ENCODE data around the gene SOCS3. TPM values are rescaled to one million over a fixed set of nuclear protein-coding genes. Genes with fewer than 3 reads are reported as not detected.

The SOCS3 gene, protein sequence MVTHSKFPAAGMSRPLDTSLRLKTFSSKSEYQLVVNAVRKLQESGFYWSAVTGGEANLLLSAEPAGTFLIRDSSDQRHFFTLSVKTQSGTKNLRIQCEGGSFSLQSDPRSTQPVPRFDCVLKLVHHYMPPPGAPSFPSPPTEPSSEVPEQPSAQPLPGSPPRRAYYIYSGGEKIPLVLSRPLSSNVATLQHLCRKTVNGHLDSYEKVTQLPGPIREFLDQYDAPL
- total RNA-seq = 51.7 and 59.0 TPM in 2 replicates
- 33.3 and 45.5 TPM in 2 replicates for polyA plus RNA-seq

DNA sequence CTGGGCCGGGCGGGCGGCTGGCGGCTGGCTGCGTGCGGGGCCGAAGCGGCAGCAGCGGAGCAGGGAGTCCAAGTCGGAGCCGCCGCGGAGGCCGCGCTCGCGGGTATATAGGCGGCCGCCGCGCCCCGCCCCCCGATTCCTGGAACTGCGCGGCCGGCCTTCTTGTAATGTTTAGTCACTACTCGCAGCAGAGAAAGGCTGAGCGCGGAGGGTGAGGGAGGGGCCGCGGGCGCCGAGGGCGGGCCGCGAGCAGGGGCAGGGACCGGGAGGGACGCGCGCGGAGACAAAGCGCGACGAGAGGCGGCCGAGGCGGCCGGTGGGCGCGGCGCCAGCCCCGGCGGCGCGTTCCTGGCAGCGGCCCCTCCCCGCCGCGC, at the start of gene SOCS3:
Gene SOCS3, minus strand, starts transcription at position 81 of the 374 bp plus-strand sequence. CDS start 982 bp downstream, outside the sequence.
- peak; percentile 98 to 99 for DNase-seq (ENCODE audit: low read depth in 1 of 2, low spot score in 1 of 2)
- no peaks in the 10 kb centered on the region for H3K27me3 ChIP-seq
- H3K9me3 ChIP-seq (ENCODE audit: low read depth) = no peaks in the 10 kb centered on the region
- H3K36me3 ChIP-seq = no peaks in the 10 kb centered on the region
- H3K27ac ChIP-seq = peak within 1 kb of the TSS; percentile 97
- H3K4me3 ChIP-seq = peak within 1 kb of the TSS; percentile 86
- H3K4me1 ChIP-seq (ENCODE audit: low read depth) = peaks cover 51% of the 10 kb centered on the region
- TF ChIP-seq, protein P1, sequence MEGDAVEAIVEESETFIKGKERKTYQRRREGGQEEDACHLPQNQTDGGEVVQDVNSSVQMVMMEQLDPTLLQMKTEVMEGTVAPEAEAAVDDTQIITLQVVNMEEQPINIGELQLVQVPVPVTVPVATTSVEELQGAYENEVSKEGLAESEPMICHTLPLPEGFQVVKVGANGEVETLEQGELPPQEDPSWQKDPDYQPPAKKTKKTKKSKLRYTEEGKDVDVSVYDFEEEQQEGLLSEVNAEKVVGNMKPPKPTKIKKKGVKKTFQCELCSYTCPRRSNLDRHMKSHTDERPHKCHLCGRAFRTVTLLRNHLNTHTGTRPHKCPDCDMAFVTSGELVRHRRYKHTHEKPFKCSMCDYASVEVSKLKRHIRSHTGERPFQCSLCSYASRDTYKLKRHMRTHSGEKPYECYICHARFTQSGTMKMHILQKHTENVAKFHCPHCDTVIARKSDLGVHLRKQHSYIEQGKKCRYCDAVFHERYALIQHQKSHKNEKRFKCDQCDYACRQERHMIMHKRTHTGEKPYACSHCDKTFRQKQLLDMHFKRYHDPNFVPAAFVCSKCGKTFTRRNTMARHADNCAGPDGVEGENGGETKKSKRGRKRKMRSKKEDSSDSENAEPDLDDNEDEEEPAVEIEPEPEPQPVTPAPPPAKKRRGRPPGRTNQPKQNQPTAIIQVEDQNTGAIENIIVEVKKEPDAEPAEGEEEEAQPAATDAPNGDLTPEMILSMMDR (IDR thresholded peaks at IDR 0.05; ENCODE audit: low read depth, low read length) = no peak

DNA sequence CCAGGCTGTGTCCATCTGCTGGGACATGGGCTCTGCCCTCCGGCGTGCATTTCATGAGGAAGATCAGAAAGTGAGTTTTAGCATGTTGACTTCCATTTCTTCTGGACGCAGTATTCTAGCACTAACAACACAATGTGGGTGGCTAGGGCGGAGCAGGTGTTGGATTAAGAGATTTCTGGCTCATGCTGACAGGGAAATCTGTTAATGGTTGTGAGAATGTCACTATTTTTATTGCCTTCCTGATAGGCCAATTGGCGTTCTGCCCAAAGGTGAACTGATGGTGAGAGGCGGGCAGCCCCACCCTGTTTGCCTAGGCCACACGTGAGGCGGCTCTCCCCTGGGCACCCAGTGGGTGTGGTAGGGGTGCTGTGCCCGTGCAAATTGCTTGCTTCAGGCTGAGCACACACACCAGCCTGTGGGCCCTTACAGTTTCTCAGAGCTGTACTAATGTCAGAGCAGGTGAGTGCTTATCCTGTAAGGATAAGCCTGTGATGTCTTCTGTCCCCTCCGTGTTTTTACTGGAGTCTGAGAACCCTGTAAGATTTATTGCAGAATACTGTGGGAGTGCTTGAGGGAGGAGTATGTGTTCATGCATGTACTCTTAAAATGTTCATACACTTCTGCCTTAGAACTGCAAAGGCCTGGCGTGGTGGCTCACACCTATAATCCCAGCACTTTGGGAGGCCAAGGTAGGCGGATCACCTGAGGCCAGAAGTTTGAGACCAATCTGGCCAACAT, 49.5 kb upstream of the SOCS3 start:
- DNase-seq (ENCODE audit: low read depth in 1 of 2, low spot score in 1 of 2) = no peak
- Histone ChIP-seq H3K9me3 (ENCODE audit: low read depth) (no peaks in the 10 kb centered on the region), H3K27ac (peak overlapping the region; percentile 88), H3K4me3 (no peak overlapping the region), H3K4me1 (ENCODE audit: low read depth) (peaks cover 55% of the 10 kb centered on the region), H3K27me3 (no peaks in the 10 kb centered on the region), H3K36me3 (peaks cover 2% of the 10 kb centered on the region)
- TF ChIP-seq, protein P1 (IDR thresholded peaks at IDR 0.05; ENCODE audit: low read depth, low read length) = no peak

DNA sequence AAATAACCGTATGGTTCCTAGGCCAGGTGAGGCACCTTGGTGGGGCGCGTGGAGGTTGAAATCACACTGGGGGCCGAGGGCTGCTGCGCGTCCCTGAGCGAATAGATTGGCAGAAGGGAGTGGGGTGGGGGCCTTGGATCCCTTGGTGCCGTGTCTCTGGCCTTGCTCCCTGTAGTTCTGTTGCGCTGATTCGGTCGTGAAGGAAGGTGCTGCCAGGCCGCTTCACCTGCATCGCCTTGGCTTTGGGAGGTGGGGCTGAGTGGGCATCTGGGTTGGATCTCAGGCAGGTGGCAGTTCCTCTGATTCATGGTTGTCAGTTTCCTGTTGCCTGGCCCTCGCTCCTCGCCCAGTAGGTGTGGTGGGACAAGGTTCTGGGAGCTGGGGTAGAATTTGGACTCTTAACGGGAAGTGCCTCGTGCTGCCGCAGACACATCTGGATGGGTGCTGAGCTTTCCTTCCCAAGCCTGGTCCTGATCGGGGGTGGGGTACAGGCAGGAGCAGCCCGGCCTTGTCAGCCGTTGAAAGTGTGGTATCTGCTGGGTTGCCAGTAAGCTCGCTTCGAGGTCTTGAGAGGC, 48.7 kb upstream of the SOCS3 start:
- Histone ChIP-seq H3K27me3 (no peaks in the 10 kb centered on the region), H3K36me3 (peaks cover 5% of the 10 kb centered on the region), H3K4me3 (no peak overlapping the region), H3K9me3 (ENCODE audit: low read depth) (no peaks in the 10 kb centered on the region), H3K27ac (peak overlapping the region; percentile 88), H3K4me1 (ENCODE audit: low read depth) (peaks cover 48% of the 10 kb centered on the region)
- peak in 1 of 2 donors; percentile 19 for DNase-seq (ENCODE audit: low read depth in 1 of 2, low spot score in 1 of 2)
- TF ChIP-seq, protein P1 (IDR thresholded peaks at IDR 0.05; ENCODE audit: low read depth, low read length) = no peak

DNA sequence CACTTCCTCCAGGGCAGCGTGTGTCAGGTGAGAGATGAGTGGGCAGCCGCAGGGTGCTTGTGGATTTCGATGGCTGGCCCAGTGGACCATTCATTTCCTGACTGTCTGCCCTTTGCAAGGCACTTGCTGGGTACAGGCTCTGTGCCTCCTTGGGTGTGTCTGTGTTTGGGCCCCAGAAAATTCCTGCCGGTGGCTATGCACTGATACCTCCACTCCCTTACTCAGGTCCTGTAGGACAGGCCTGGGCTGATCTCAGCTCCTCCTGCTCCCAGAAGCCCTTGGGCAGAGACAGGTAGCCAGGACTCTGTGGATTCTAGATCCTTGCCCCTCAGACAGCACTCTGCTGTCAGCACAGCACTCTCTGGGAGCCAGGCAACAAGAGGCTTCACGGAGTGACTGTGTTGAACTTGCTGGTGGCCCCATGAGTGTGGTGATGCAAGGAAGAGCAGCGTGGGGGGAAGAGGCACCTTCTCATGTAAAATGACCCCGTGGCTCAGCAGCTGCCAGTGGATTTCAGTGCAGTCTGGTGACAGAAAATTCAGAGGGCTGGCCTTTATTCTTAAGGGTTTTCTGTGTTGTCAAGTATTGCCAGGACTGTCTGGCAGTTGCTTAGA, 47.6 kb upstream of the SOCS3 start:
- Histone ChIP-seq H3K36me3 (peaks cover 12% of the 10 kb centered on the region), H3K27me3 (no peaks in the 10 kb centered on the region), H3K4me1 (ENCODE audit: low read depth) (peaks cover 37% of the 10 kb centered on the region), H3K9me3 (ENCODE audit: low read depth) (no peaks in the 10 kb centered on the region), H3K4me3 (no peak overlapping the region), H3K27ac (peak overlapping the region; percentile 88)
- DNase-seq (ENCODE audit: low read depth in 1 of 2, low spot score in 1 of 2) = peak in 1 of 2 donors; percentile 42
- TF ChIP-seq, protein P1 (IDR thresholded peaks at IDR 0.05; ENCODE audit: low read depth, low read length) = no peak

DNA sequence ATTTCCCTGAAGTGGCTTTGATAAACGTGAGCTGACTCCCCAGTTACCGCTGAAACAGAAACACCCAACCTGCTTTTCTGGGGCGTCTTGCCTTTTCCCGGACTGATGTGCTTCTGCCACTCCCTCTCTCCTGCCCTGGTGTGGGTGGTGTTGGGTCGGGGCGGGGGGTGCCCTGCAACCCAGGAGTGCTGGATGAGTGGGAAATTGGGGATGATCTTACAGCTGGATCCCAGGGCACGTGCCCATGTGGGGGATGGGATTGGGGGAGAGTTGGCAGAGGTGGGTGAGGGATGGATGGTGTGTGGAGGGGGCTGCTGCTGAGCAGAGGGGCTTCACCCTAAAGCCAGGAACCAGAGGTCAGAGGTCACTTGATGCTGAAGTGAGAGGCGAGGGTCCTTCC, 47.0 kb upstream of the SOCS3 start:
- Histone ChIP-seq H3K9me3 (ENCODE audit: low read depth) (no peaks in the 10 kb centered on the region), H3K36me3 (peaks cover 14% of the 10 kb centered on the region), H3K27ac (peak overlapping the region; percentile 88), H3K4me1 (ENCODE audit: low read depth) (peaks cover 31% of the 10 kb centered on the region), H3K27me3 (no peaks in the 10 kb centered on the region), H3K4me3 (no peak overlapping the region)
- TF ChIP-seq, protein P1 (IDR thresholded peaks at IDR 0.05; ENCODE audit: low read depth, low read length) = no peak
- no peak for DNase-seq (ENCODE audit: low read depth in 1 of 2, low spot score in 1 of 2)
